HG03135 (cell line): Measurements from ENCODE around the gene UBR2.
"Not testable (repeated sequence)": the region's sequence is repeated elsewhere in the genome, so short reads cannot be mapped to it uniquely, and the experiment has no call there.

Experiments used
- ATAC-seq: cut with Tn5 transposase; IDR thresholded peaks from one replicate; pipeline ENCODE4 v1.9.1; 2021; ENCODE audit warnings: mild to moderate bottlenecking, moderate library complexity; ENCODE audit not compliant: unreplicated experiment

The UBR2 gene

DNA sequence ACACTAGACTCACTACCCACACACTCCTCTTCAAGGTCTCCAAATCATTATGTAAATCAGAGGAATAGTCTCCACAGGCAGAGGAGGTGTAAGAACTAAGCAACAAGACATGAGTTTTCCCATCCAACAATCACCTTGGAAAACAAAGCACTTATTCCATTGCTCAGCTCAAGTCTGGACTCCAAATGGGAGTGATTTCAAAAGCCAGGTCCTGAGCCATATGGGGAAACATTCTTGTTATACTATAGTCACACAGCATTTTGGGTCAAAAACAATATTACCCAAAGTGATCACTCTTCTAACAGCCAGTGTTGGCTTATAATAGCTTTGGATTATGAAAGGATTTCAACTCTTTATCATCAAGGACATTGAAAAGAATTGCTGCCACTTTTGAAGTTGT, 162.2 kb downstream of the UBR2 start:
- no peak for ATAC-seq

DNA sequence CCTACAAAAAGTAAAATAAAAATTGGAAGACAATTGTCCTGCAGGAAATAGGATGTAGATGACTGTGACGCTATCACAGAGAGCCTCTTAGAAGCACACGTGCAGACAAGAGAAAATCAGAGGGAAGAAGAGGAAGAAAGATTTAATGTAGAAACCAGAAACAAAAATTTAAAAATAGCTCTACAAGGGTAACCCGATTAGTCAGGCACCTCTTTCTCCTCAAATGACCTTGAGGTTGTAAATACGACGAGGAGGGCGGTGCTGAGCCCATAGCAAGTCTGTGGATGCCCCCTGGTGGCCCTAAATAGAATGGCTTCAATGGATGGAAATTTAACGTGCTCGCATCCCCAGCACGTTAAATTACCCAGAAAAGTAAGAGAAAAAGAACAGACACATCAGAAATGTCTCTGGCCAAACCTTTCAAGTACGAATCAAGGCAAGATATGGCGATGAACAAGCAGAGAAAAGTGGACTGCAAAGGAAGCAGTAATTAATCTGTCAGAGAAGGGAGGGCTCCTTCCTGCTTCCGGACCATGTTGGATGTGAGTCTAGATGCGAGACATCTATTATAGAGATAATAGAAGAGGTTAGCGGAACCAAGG, 162.8 kb downstream of the UBR2 start:
- peak; percentile 69 for ATAC-seq

DNA sequence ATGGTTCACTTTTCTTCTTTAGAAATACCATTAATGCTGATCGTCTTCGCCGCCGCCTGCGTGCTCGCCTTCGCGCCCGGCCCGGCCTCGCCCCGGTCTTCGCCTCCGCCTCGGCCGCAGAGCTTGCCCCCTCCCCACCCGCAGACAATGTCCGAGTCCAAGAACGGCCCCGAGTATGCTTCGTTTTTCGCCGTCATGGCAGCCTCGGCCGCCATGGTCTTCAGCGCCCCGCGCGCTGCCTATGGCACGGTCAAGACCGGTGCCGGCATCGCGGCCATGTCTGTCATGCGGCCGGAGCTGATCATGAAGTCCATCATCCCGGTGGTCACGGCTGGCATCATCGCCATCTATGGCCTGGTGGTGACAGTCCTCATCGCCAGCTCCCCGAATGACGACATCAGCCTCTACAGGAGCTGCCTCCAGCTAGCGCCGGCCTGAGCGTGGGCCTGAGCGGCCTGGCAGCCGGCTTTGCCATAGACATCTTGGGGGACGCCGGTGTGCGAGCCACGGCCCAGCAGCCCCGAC, 163.3 kb downstream of the UBR2 start:
- no peak for ATAC-seq

DNA sequence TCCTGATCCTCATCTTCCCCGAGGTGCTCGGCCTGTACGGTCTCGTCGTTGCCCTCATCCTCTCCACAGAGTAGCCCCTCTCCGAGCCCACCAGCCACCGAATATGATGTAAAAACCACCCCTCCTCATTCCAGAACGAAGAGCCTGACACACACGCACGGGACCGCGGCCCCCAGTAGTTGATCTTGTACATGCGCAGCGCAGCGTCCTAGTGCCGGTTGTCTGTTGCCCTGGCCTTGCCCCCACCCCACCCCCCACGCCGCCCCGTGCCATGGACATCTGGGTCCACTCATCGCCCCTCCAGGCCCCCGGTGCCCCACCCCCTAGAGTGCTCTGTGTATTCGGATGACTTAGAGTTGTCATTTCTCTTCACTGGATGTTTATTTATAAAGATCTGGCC, 163.8 kb downstream of the UBR2 start:
- ATAC-seq = no peak

DNA sequence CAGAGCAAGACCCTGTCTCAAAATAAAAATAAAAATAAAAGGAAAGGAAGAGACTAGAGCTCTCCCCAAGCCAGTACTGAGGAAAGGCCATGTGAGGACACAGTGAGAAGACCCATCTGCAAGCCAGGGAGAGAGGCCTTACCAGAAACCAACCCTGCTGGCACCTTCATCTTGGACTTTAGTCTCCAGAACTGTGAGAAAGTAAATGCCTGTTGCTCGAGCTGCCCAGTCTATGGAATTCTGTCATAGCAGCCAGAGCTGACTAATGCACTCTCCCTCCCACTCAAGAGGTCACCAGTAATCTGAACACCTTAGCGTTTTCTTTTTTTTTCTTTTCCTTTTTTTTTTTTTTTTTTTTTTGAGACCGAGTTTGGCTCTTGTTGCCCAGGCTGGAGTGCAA, 165.9 kb downstream of the UBR2 start:
- ATAC-seq = no peak

DNA sequence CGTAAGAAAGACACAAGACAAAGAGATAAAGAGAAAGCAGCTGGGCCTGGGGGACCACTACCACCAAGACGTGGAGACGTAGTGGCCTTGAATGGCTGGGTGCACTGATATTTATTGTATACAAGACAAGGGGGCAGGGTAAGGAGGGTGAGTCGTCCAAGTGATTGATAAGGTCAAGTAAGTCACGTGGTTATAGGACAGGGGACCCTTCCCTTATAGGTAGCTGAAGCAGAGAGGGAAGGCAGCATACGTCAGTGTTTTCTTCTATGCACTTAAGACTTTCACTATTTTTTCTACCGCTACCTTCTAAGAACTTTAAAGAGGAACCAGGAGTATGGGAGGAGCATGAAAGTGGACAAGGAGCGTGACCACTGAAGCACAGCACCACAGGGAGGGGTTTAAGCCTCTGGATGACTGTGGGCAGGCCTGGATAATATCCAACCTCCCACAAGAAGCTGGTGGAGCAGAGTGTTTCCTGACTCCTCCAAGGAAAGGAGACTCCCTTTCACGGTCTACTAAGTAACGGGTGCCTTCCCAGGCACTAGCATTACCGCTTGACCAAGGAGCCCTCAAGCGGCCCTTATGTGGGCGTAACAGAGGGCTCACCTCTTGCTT, 170.1 kb downstream of the UBR2 start:
- not testable (repeated sequence) for ATAC-seq

DNA sequence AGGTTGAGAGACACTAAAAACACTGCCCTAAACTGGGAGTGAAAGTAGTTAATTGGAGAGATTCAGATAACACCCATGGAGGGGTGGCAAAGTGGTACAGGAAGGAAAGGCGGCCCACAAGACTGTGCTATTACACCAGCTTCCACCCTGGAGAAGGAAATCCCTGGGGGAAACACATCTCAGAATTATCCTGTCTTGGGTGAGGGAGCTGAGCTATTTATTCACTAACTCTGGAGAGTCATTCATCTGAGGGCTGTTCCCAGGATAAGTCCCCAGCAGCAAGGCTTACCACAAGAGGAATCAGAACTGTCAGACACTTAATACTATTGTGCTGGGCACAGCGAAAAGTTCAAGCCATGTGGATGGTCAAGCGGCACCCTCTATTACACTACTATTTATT, 172.1 kb downstream of the UBR2 start:
- no peak for ATAC-seq

DNA sequence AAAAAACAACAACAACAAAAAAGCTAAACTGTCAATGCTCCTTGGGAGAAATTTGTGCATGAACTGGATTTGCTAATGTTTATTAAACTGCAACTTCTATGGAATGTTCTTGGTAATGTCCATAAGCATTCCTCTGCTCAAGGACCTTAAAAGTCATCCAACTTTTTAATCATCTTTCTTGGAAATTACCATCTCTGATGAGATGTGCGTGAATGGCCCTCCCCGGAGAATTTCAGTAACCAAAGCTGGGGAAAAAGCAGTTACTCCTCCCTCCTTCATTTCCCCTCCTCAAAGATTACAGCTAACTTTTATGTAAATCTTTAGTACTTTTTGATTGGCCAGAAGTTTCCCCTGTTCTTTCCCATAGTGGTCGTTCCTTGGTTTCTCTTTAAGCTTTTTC, 176.9 kb downstream of the UBR2 start:
- no peak for ATAC-seq

DNA sequence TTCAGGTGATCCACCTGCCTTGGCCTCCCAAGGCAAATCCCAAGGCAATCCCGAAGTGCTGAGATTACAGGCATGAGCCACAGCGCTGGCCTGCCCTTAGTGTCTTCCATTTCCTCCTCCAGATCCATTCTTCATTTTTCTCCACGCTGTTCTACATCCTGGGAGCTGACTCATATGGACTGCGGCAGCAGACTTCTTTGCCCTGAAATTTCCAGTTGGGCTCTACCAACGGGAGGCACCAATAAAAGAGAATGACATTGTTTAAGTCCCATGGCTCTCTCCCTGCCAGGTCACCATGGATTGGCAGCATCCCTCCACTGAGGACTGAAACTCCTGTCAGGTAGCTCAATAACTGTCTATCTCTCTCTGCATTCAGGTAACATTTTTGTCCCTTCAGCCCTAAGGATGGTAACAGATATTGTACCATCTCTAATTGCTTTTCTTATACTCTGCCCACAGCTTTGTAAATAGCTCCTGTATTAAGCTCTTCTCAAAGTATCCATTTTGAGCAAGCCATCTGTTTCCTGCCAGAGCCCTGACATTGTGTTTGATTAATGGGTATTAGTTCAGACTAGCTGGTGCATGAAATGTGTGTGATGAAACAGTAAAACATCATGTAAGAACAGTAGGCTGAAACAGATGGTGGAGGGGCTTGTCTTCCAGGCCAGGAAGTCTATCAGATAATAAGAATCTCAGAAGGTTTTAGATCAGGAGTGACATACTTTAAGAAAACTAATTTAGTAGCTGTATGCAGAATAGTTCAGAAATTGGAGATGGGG, 178.5 kb downstream of the UBR2 start:
- ATAC-seq = no peak
